GM23248 (cell line): ENCODE results near the gene RABEP2.

ENCODE experiments used
- EZH2 ChIP-seq: fragments of 200-600 bp; sonication (generic); IDR thresholded peaks from 2 replicates; pipeline ENCODE4 v1.6.1; 2018; ENCODE audit warnings: antibody characterized with exemption, mild to moderate bottlenecking; ENCODE audit not compliant: insufficient read depth, poor library complexity, severe bottlenecking
- EZH2phosphoT487 ChIP-seq: fragments of 200-600 bp; sonication (generic); IDR thresholded peaks from 2 replicates; pipeline ENCODE4 v1.6.1; 2018; ENCODE audit warnings: antibody characterized with exemption, moderate library complexity, mild to moderate bottlenecking, low read depth; ENCODE audit not compliant: insufficient read depth

GRCh38 chr16:28897826-28898225, 27.2 kb downstream of the RABEP2 start:
- no peak for TF ChIP-seq EZH2phosphoT487
- TF ChIP-seq EZH2: no peak
